NAMALWA (cell line): ENCODE data around the gene ZNF526.

Source experiments
- DNase-seq: peaks from one replicate; pipeline ENCODE4 v3.0.0-alpha.2; 2015; ENCODE audit warnings: low spot score

ZNF526 gene

DNA sequence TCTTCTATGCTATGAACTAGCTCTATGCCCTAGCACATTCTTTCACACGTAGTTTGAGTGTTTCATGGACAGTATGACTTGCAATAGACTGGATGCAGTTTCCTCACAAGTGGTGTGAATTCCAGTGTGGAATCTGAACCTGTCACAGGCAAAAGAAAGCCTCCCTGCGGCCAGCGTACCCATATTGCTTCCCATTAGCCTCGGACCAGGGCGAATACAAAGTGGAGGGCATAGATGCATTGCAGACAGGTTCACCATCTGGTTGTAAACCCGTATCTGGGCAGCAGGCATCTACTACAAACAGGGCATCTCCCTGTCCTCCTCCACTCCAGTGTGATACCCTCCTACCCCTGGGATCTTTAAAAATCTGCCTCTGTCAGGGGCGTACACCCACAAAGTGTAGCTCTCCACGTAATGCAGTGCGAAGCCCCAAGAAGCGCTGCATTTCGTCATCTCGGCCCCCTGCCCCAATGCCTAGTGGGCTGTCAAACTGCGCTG, 47.6 kb downstream of the ZNF526 start:
- no peak for DNase-seq

- peak; percentile 99 for DNase-seq
These were observed 48.1 kb downstream of the ZNF526 start for GRCh38 chr19:42268142-42268703.

- peak; percentile 100 for DNase-seq
These were observed 48.8 kb downstream of the ZNF526 start, which contains the start of gene CIC for GRCh38 chr19:42268704-42269477. TSS of gene CIC (plus strand) at chr19:42269252. CDS start at chr19:42271784, 2,532 bp downstream.

DNA sequence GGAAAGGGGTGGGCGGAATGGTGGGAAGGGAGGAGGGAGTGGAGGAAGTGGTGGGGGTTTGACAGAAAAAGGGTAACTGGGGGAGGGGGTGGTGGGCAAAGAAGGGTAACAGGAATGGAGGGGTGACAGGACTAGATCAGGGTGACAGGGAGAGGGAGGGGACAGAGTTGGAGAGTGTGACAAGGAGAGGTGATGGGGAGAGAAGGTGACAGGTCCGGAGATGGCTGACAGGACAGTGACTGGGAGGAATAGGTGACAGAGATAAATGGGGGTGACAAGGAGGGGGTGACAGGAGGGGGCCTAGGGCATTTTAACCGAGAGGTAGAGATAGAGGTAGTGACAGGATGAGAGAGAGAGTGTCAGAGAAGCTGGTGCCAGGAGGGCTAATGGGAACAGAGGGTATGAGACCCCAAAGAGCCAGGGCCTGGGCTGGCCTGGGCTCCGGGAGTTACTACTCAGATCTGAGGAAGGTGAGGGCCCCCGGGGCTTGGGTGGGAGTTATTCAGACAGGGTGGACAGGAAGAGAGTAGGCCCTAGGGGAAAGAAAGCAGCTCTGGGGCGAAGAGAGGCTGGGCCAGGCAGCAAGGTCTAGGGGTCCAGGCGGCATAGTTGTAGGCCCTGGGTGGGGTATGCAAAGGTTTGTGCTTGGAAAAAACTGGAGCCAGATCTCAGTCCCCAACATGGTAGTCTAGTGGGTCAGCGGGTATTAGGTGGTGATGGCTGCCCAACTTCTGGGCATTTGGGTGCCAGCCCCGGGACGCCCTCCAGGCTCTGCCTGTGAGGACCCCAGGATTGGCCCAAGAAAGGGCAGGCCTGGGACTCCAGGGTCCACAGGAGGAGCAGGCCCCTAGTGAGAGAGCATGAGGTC, 49.6 kb downstream of the ZNF526 start:
- DNase-seq, result no peak

DNA sequence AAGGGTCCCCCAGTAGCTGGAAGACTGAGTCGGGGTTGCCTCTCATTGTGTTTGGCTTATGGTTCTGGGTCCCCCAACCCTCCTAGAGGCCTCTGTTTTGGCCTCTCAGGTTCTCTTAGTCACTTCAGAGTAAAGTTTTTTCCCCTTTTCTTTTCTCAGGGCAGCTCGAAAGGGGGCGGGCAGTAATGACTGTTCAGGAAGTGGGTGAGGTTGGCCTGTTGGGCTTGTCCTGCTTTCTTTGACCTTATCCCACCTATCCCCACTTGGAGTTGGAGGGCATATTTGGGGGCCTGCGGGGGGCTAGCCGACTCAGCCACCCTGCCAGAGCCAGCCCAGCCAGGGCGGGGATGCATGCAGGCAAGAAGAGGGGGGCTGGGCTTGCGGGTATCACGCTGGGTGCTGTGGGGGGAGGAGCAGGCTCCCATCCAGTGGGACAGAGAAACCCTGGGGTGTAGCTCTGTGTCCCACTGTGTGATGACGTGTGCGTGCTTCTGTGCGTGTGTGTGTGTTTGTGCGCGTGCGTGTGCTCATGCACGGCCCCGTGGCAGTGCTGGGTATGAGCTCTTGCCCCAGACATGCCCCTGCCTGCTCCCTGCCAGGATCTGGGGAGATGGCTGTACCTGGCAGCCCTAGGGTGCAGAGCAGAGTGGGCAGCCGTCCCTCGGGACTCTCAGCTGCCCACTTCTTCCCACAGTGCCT, 50.4 kb downstream of the ZNF526 start:
- DNase-seq, result peak; percentile 57

DNA sequence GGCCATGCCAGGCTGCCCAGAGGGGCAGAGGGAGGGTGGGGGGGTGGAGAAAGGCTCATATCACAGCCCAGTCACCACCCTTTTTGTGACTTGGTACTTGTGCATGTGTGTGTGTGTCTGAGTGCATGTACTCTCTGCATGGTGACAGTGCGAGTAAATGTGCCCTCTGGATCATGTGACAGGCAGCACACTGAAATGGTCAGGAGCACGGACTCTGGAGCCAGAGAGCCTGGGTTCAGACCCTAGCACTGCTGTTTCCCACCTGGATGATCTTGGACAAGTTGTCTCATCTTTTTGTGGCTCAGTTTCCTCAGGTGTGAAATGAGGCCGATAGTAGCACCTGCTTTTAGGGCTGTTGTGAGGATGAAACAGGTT, 50.9 kb downstream of the ZNF526 start:
- DNase-seq, result no peak

GRCh38 chr19:42271861-42272534, 51.9 kb downstream of the ZNF526 start:
- DNase-seq, result no peak

GRCh38 chr19:42272535-42272897, 52.4 kb downstream of the ZNF526 start:
- no peak for DNase-seq

DNA sequence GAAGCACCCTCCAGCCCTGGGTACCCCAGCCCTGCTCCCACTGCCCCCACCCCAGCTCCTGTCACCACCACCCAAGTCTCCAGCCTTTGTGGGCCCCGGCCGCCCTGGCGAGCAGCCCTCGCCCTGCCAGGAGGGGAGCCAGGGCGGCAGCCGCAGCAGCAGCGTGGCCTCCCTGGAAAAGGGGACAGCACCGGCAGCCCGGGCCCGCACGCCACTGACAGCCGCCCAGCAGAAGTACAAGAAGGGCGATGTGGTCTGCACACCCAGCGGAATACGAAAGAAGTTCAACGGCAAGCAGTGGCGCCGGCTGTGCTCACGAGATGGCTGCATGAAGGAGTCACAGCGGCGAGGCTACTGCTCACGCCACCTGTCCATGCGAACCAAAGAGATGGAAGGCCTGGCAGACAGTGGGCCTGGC, 52.9 kb downstream of the ZNF526 start:
- no peak for DNase-seq

- no peak for DNase-seq
These were observed 53.4 kb downstream of the ZNF526 start for GRCh38 chr19:42273407-42274064.

GRCh38 chr19:42274065-42274682, 54.1 kb downstream of the ZNF526 start:
- no peak for DNase-seq

GRCh38 chr19:42275103-42275502, 55.0 kb downstream of the ZNF526 start:
- DNase-seq, result no peak

GRCh38 chr19:42275517-42275916, 55.4 kb downstream of the ZNF526 start:
- no peak for DNase-seq

GRCh38 chr19:42276284-42276683, 56.2 kb downstream of the ZNF526 start:
- DNase-seq, result no peak

GRCh38 chr19:42276821-42277220, 56.7 kb downstream of the ZNF526 start:
- no peak for DNase-seq
